ENCODE results near the gene ORAI1.

The ORAI1 gene

GRCh38 chr12:121592320-121592719, 34.0 kb upstream of the ORAI1 start:
- H3K27ac Mint-ChIP-seq: peak overlapping the region; percentile 96
- no peak overlapping the region for H3K4me3 Mint-ChIP-seq
- peaks cover 31% of the 10 kb centered on the region for H3K4me1 Mint-ChIP-seq
- H3K27me3 Mint-ChIP-seq: no peaks in the 10 kb centered on the region
- no peaks in the 10 kb centered on the region for H3K9me3 Mint-ChIP-seq
- no peak for ATAC-seq
- H3K36me3 Mint-ChIP-seq: no peaks in the 10 kb centered on the region

GRCh38 chr12:121595520-121595919, 30.8 kb upstream of the ORAI1 start:
- no peak for ATAC-seq
- H3K27ac Mint-ChIP-seq: no peak overlapping the region
- H3K4me3 Mint-ChIP-seq: no peak overlapping the region
- no peaks in the 10 kb centered on the region for H3K27me3 Mint-ChIP-seq
- H3K9me3 Mint-ChIP-seq: no peaks in the 10 kb centered on the region
- peaks cover 21% of the 10 kb centered on the region for H3K4me1 Mint-ChIP-seq
- H3K36me3 Mint-ChIP-seq: no peaks in the 10 kb centered on the region

GRCh38 chr12:121596526-121596925, 29.8 kb upstream of the ORAI1 start:
- H3K4me3 Mint-ChIP-seq: no peak overlapping the region
- no peak for ATAC-seq
- no peaks in the 10 kb centered on the region for H3K9me3 Mint-ChIP-seq
- H3K27me3 Mint-ChIP-seq: no peaks in the 10 kb centered on the region
- no peak overlapping the region for H3K27ac Mint-ChIP-seq
- H3K4me1 Mint-ChIP-seq: peaks cover 11% of the 10 kb centered on the region
- H3K36me3 Mint-ChIP-seq: no peaks in the 10 kb centered on the region

- Mint-ChIP-seq H3K27me3 (no peaks in the 10 kb centered on the region), H3K4me3 (no peak overlapping the region), H3K27ac (no peak overlapping the region), H3K4me1 (no peaks in the 10 kb centered on the region), H3K9me3 (no peaks in the 10 kb centered on the region), H3K36me3 (no peaks in the 10 kb centered on the region)
- ATAC-seq: no peak
These were observed 25.5 kb upstream of the ORAI1 start for GRCh38 chr12:121600702-121601336.

- H3K9me3 Mint-ChIP-seq: no peaks in the 10 kb centered on the region
- H3K27ac Mint-ChIP-seq: no peak overlapping the region
- H3K4me3 Mint-ChIP-seq: no peak overlapping the region
- no peak for ATAC-seq
- H3K4me1 Mint-ChIP-seq: no peaks in the 10 kb centered on the region
- no peaks in the 10 kb centered on the region for H3K27me3 Mint-ChIP-seq
- H3K36me3 Mint-ChIP-seq: no peaks in the 10 kb centered on the region
These were observed 23.6 kb upstream of the ORAI1 start for GRCh38 chr12:121602766-121603165.

GRCh38 chr12:121603581-121603980, 22.7 kb upstream of the ORAI1 start:
- Mint-ChIP-seq H3K9me3 (no peaks in the 10 kb centered on the region), H3K4me1 (no peaks in the 10 kb centered on the region), H3K36me3 (no peaks in the 10 kb centered on the region), H3K4me3 (no peak overlapping the region), H3K27me3 (no peaks in the 10 kb centered on the region), H3K27ac (no peak overlapping the region)
- no peak for ATAC-seq

GRCh38 chr12:121608301-121608700, 18.0 kb upstream of the ORAI1 start:
- Mint-ChIP-seq H3K27ac (no peak overlapping the region), H3K4me3 (no peak overlapping the region), H3K27me3 (no peaks in the 10 kb centered on the region), H3K36me3 (no peaks in the 10 kb centered on the region), H3K4me1 (peaks cover 4% of the 10 kb centered on the region), H3K9me3 (no peaks in the 10 kb centered on the region)
- no peak for ATAC-seq

- ATAC-seq: no peak
These were observed 15.8 kb upstream of the ORAI1 start for GRCh38 chr12:121610239-121611149.

GRCh38 chr12:121611306-121611705, 15.0 kb upstream of the ORAI1 start:
- H3K9me3 Mint-ChIP-seq: no peaks in the 10 kb centered on the region
- peak overlapping the region; percentile 43 for H3K27ac Mint-ChIP-seq
- H3K4me1 Mint-ChIP-seq: peaks cover 27% of the 10 kb centered on the region
- no peak for ATAC-seq
- H3K27me3 Mint-ChIP-seq: no peaks in the 10 kb centered on the region
- no peaks in the 10 kb centered on the region for H3K36me3 Mint-ChIP-seq
- H3K4me3 Mint-ChIP-seq: no peak overlapping the region

More at GRCh38 chr12:121610239-121611149, 15.8 kb upstream of the ORAI1 start:
- Mint-ChIP-seq H3K27me3 (no peaks in the 10 kb centered on the region), H3K9me3 (no peaks in the 10 kb centered on the region), H3K4me3 (no peak overlapping the region), H3K27ac (peak overlapping the region; percentile 43), H3K36me3 (no peaks in the 10 kb centered on the region), H3K4me1 (peaks cover 21% of the 10 kb centered on the region)

GRCh38 chr12:121613462-121613861, 12.9 kb upstream of the ORAI1 start:
- Mint-ChIP-seq H3K36me3 (no peaks in the 10 kb centered on the region), H3K27ac (peak overlapping the region; percentile 79), H3K27me3 (no peaks in the 10 kb centered on the region), H3K4me1 (peaks cover 27% of the 10 kb centered on the region), H3K4me3 (no peak overlapping the region), H3K9me3 (no peaks in the 10 kb centered on the region)
- peak; percentile 85 for ATAC-seq

- H3K27me3 Mint-ChIP-seq: no peaks in the 10 kb centered on the region
- no peak overlapping the region for H3K27ac Mint-ChIP-seq
- H3K9me3 Mint-ChIP-seq: no peaks in the 10 kb centered on the region
- H3K36me3 Mint-ChIP-seq: no peaks in the 10 kb centered on the region
- ATAC-seq: no peak
- H3K4me3 Mint-ChIP-seq: no peak overlapping the region
- peaks cover 33% of the 10 kb centered on the region for H3K4me1 Mint-ChIP-seq
These were observed 11.4 kb upstream of the ORAI1 start for GRCh38 chr12:121614872-121615467.

- Mint-ChIP-seq H3K4me3 (no peak overlapping the region), H3K27ac (no peak overlapping the region), H3K36me3 (no peaks in the 10 kb centered on the region), H3K27me3 (no peaks in the 10 kb centered on the region), H3K4me1 (peaks cover 27% of the 10 kb centered on the region), H3K9me3 (no peaks in the 10 kb centered on the region)
- no peak for ATAC-seq
These were observed 7.6 kb upstream of the ORAI1 start for GRCh38 chr12:121618659-121619233.

GRCh38 chr12:121620333-121620891, 5.9 kb upstream of the ORAI1 start:
- ATAC-seq: no peak
- no peaks in the 10 kb centered on the region for H3K27me3 Mint-ChIP-seq
- no peaks in the 10 kb centered on the region for H3K9me3 Mint-ChIP-seq
- H3K4me1 Mint-ChIP-seq: peaks cover 24% of the 10 kb centered on the region
- H3K27ac Mint-ChIP-seq: no peak overlapping the region
- H3K4me3 Mint-ChIP-seq: no peak overlapping the region
- H3K36me3 Mint-ChIP-seq: no peaks in the 10 kb centered on the region

- Mint-ChIP-seq H3K27ac (peak overlapping the region; percentile 98), H3K4me1 (peaks cover 64% of the 10 kb centered on the region), H3K4me3 (peak overlapping the region; percentile 97), H3K27me3 (no peaks in the 10 kb centered on the region), H3K36me3 (peaks cover 19% of the 10 kb centered on the region), H3K9me3 (no peaks in the 10 kb centered on the region)
- peak; percentile 76 for ATAC-seq
These were observed 717 bp downstream of the ORAI1 start for GRCh38 chr12:121626853-121627640.

All from stimulated activated memory B cell treated with anti-CD40 and anti-IgM and Interleukin-4, amounts not matched to agents 10 μg/mL and 1 μg/mL and 100 μg/mL, for 72 hours (primary cell).